SK-N-SH (cell line): ENCODE results near the gene ADCY5. TPM values are rescaled to one million over a fixed set of nuclear protein-coding genes. Genes with fewer than 3 reads are reported as not detected.

ENCODE experiments used
- CTCF ChIA-PET: fragments of 300-600, 350-600 bp; formaldehyde crosslinking; extraction: SDS; loops from one replicate; lab custom pipeline; 2021; lab: Yijun Ruan, JAX
- POLR2A ChIA-PET: fragments of 350-600 bp; sonication (Branson Sonifier 250); formaldehyde crosslinking; extraction: SDS; loops from one replicate; lab custom pipeline; 2020; ENCODE audit warnings: antibody characterized with exemption, inconsistent platforms; lab: Yijun Ruan, JAX
- DNase-seq: peaks from one replicate; pipeline ENCODE4 v3.0.0; 2012
- H2AFZ ChIP-seq: fragments of 200-600 bp; sonication (generic); 2 replicates; pipeline ENCODE4 v1.8.1; 2016; ENCODE audit warnings: antibody characterized with exemption, mild to moderate bottlenecking, low read depth
- H3F3A ChIP-seq: fragments of 200-600 bp; sonication (generic); replicated peaks from 2 replicates; pipeline ENCODE3; 2016; ENCODE audit warnings: antibody characterized with exemption, mild to moderate bottlenecking; ENCODE audit not compliant: insufficient read depth
- H3K27ac ChIP-seq, 2 experiments: fragments of 200-500 bp in 1 of 2; fragments of 200-600 bp in 1 of 2; sonication (Bioruptor generic) in 1 of 2; sonication (generic), shearing (Covaris generic) in 1 of 2; 2 replicates each; pipeline versions ENCODE4 v1.5.1 to v1.6.1; 2014 to 2016; ENCODE audit warnings: low read depth in 2 of 2, inconsistent platforms in 1 of 2, low read length in 1 of 2, mild to moderate bottlenecking in 1 of 2, mixed read lengths in 1 of 2
- H3K27me3 ChIP-seq: fragments of 200-600 bp; sonication (generic), shearing (Covaris generic); 2 replicates; pipeline ENCODE4 v1.6.1; 2016; ENCODE audit warnings: mixed run types; ENCODE audit not compliant: insufficient read depth
- H3K36me3 ChIP-seq, 2 experiments: fragments of 200-500 bp in 1 of 2; fragments of 200-600 bp in 1 of 2; sonication (Bioruptor generic) in 1 of 2; sonication (generic) in 1 of 2; replicated peaks in 1 of 2; 2 replicates each; pipeline versions ENCODE3 to v1.5.1; 2014 to 2016; ENCODE audit warnings: low read length in 1 of 2, mild to moderate bottlenecking in 1 of 2; ENCODE audit not compliant: insufficient read depth in 2 of 2, control insufficient read depth in 1 of 2
- H3K4me1 ChIP-seq, 2 experiments: fragments of 200-500 bp in 1 of 2; fragments of 200-600 bp in 1 of 2; sonication (Bioruptor generic) in 1 of 2; sonication (generic), shearing (Covaris generic) in 1 of 2; 2 replicates each; pipeline versions ENCODE4 v1.5.1 to v1.6.1; 2014 to 2016; ENCODE audit warnings: low read depth in 1 of 2, low read length in 1 of 2, mixed run types in 1 of 2; ENCODE audit not compliant: insufficient read depth in 2 of 2, control insufficient read depth in 1 of 2
- H3K4me2 ChIP-seq: fragments of 200-600 bp; sonication (generic), shearing (Covaris generic); 2 replicates; pipeline ENCODE4 v1.6.1; 2017; ENCODE audit warnings: mixed run types
- H3K4me3 ChIP-seq, 2 experiments: fragments of 200-500 bp in 1 of 2; fragments of 200-600 bp in 1 of 2; sonication (Bioruptor generic) in 1 of 2; sonication (generic), shearing (Covaris generic) in 1 of 2; 2 replicates each; pipeline versions ENCODE4 v1.5.1 to v1.8.1; 2014 to 2016; ENCODE audit warnings: low read depth in 2 of 2, inconsistent platforms in 1 of 2, low read length in 1 of 2, mild to moderate bottlenecking in 1 of 2, mixed read lengths in 1 of 2, moderate library complexity in 1 of 2
- H3K79me2 ChIP-seq: fragments of 200-600 bp; sonication (generic); 2 replicates; pipeline ENCODE4 v1.8.1; 2017; ENCODE audit warnings: mild to moderate bottlenecking; ENCODE audit not compliant: insufficient read depth
- H3K9ac ChIP-seq: fragments of 200-600 bp; sonication (generic); 2 replicates; pipeline ENCODE4 v1.6.1; 2017; ENCODE audit warnings: mixed run types
- H3K9me2 ChIP-seq: fragments of 200-600 bp; sonication (generic); 2 replicates; pipeline ENCODE4 v1.6.1; 2017; ENCODE audit warnings: mixed run types
- H3K9me3 ChIP-seq: fragments of 200-600 bp; sonication (generic); 2 replicates; pipeline ENCODE4 v1.6.1; 2017; ENCODE audit warnings: mixed run types, mild to moderate bottlenecking, moderate library complexity
- H4K20me1 ChIP-seq: fragments of 200-600 bp; sonication (generic); 2 replicates; pipeline ENCODE4 v1.6.1; 2017; ENCODE audit warnings: mild to moderate bottlenecking, mixed run types; ENCODE audit not compliant: insufficient read depth
- CHD2 ChIP-seq: fragments of 150-350 bp; IDR thresholded peaks from 2 replicates; pipeline ENCODE4 v1.6.1; 2018; ENCODE audit warnings: low read length; ENCODE audit not compliant: partially characterized antibody
- CTCF ChIP-seq: fragments of 200-600 bp; sonication (generic); IDR thresholded peaks from 2 replicates; pipeline ENCODE4 v1.6.1; 2017; ENCODE audit warnings: antibody characterized with exemption, mild to moderate bottlenecking, moderate library complexity
- EZH2phosphoT487 ChIP-seq: fragments of 200-600 bp; sonication (generic); IDR thresholded peaks from 2 replicates; pipeline ENCODE4 v1.6.1; 2017; ENCODE audit warnings: low read depth, mixed run types, mild to moderate bottlenecking, antibody characterized with exemption, moderate library complexity, borderline replicate concordance
- MEF2A ChIP-seq: IDR thresholded peaks from 2 replicates; pipeline ENCODE4 v1.4.0; 2012; ENCODE audit warnings: low read depth, borderline replicate concordance
- NFIC ChIP-seq: IDR thresholded peaks from 2 replicates; pipeline ENCODE4 v1.4.0; 2012; ENCODE audit warnings: borderline replicate concordance
- NRF1 ChIP-seq: IDR thresholded peaks from 2 replicates; pipeline ENCODE4 v1.6.1; 2012; ENCODE audit warnings: low read depth, mild to moderate bottlenecking, low read length
- RAD21 ChIP-seq: IDR thresholded peaks from 2 replicates; pipeline ENCODE4 v1.6.1; 2012; ENCODE audit warnings: mild to moderate bottlenecking, low read length
- RCOR1 ChIP-seq: fragments of 150-350 bp; IDR thresholded peaks from 2 replicates; pipeline ENCODE4 v1.6.1; 2017; ENCODE audit warnings: antibody characterized with exemption, low read length
- REST ChIP-seq: IDR thresholded peaks from 2 replicates; pipeline ENCODE4 v1.6.1; 2012; ENCODE audit warnings: mild to moderate bottlenecking, low read depth, low read length, moderate library complexity
- RFX5 ChIP-seq: IDR thresholded peaks from 2 replicates; pipeline ENCODE4 v1.6.1; 2012; ENCODE audit warnings: mild to moderate bottlenecking, improper control_type of control experiment, low read length
- RXRA ChIP-seq: IDR thresholded peaks from 2 replicates; pipeline ENCODE4 v1.4.0; 2012; ENCODE audit warnings: low read depth, mild to moderate bottlenecking, borderline replicate concordance
- SIN3A ChIP-seq: IDR thresholded peaks from 2 replicates; pipeline ENCODE4 v1.6.1; 2012; ENCODE audit warnings: low read depth, mild to moderate bottlenecking, low read length, moderate library complexity, borderline replicate concordance
- SMC3 ChIP-seq: IDR thresholded peaks from 2 replicates; pipeline ENCODE4 v1.6.1; 2012; ENCODE audit warnings: low read depth, low read length, improper control_type of control experiment
- TEAD4 ChIP-seq: IDR thresholded peaks from 2 replicates; pipeline ENCODE4 v1.4.0; 2012; ENCODE audit warnings: mild to moderate bottlenecking, borderline replicate concordance; ENCODE audit not compliant: insufficient read depth
- USF2 ChIP-seq: fragments of 150-350 bp; IDR thresholded peaks from 2 replicates; pipeline ENCODE4 v1.6.1; 2017; ENCODE audit warnings: antibody characterized with exemption, low read length, low read depth, borderline replicate concordance
- WGBS: methylation state at CpG from one replicate; pipeline ENCODE4 v1.1.6; 2017; ENCODE audit warnings: low lambda C conversion rate; 5-methylcytosine and 5-hydroxymethylcytosine counted together
- polyA plus RNA-seq, 3 experiments: library from polyadenylated mRNA; depleted of rRNA; stranded (reverse); fragments of >200 nt; gene quantifications; 2 replicates each; pipeline ENCODE4 v1.2.3, GENCODE V29; 2012
- TF ChIP-seq, protein P1 (sequence below): fragments of 150-350 bp; IDR thresholded peaks from 2 replicates; pipeline ENCODE4 v1.6.1; 2016; ENCODE audit warnings: mild to moderate bottlenecking, low read depth, low read length

ADCY5 gene
- polyA plus RNA-seq, 1 of the 3 experiments (the other 2 are of a cell fraction), result 0.21 TPM

DNA sequence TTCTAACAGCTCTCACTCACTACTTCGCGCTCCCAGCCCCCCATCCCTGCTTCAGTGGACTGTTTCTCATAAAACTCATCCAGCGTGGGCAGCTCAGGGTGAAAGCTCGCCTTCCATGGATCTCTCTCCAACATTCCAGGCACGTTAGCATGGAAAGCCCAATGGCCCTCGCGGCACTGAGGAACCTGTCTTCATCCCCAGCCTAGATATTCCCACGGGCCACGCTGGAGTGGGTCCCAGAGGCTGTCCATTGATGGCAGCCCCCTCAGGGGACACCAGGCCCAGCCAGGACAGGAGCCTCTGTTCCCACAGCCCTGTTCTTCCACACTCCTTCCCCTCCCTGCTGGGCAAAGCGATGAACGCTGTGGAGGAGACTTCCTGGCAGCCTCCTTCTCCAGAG is 126.0 kb downstream of the ADCY5 start:
- CTCF ChIA-PET, result interaction anchor here (1.0 to 3.7 kb wide), 5 partner anchors 14 to 167 kb away, joined by 3 to 29 read pairs (median 3); partner anchors contain the start of gene ADCY5
- POLR2A ChIA-PET, result no interaction called here
- Histone ChIP-seq H3K27me3 (peaks cover 59% of the 10 kb centered on the region), H3K27ac (no peak overlapping the region), H3F3A (no peaks in the 10 kb centered on the region), H4K20me1 (no peaks in the 10 kb centered on the region), H2AFZ (no peak overlapping the region), H3K4me2 (no peak overlapping the region), H3K36me3 (no peaks in the 10 kb centered on the region), H3K4me1 (peaks cover 0 to 11% of the 10 kb centered on the region in 2 experiments; a peak in 1 of 4 replicates), H3K9me3 (no peaks in the 10 kb centered on the region), H3K9me2 (no peaks in the 10 kb centered on the region), H3K79me2 (no peaks in the 10 kb centered on the region), H3K9ac (no peak overlapping the region), H3K4me3 (no peak overlapping the region)
- WGBS, result 71% methylated on average over 11 of the region's 11 CpGs
- TF ChIP-seq RAD21 (no peak), REST (no peak), NRF1 (no peak), SMC3 (no peak), USF2 (no peak), CHD2 (no peak), SIN3A (no peak), RFX5 (no peak), TEAD4 (no peak), RCOR1 (no peak), EZH2phosphoT487 (no peak), RXRA (no peak), MEF2A (no peak)
- DNase-seq, result no peak

GRCh38 chr3:123321806-123322205 is 127.1 kb downstream of the ADCY5 start:
- Histone ChIP-seq H3K4me1 (peaks cover 0 to 11% of the 10 kb centered on the region in 2 experiments; a peak in 1 of 4 replicates), H3K27me3 (peaks cover 59% of the 10 kb centered on the region), H3K9me3 (no peaks in the 10 kb centered on the region), H3F3A (no peaks in the 10 kb centered on the region), H3K27ac (no peak overlapping the region), H3K36me3 (no peaks in the 10 kb centered on the region), H3K4me3 (no peak overlapping the region), H3K79me2 (no peaks in the 10 kb centered on the region), H3K4me2 (no peak overlapping the region), H2AFZ (no peak overlapping the region), H3K9me2 (no peaks in the 10 kb centered on the region), H3K9ac (no peak overlapping the region), H4K20me1 (no peaks in the 10 kb centered on the region)
- POLR2A ChIA-PET, result no interaction called here
- no peak for DNase-seq
- WGBS, result 63% methylated on average over 7 of the region's 8 CpGs
- CTCF ChIA-PET, result interaction anchor here (1.1 to 3.7 kb wide), 3 partner anchors 15 to 168 kb away, joined by 3 to 29 read pairs (median 3); partner anchors contain the start of gene ADCY5
- no peak for TF ChIP-seq CTCF
- no peak for TF ChIP-seq RFX5
- no peak for TF ChIP-seq NRF1
- TF ChIP-seq CHD2, result no peak
- TF ChIP-seq, protein P1, sequence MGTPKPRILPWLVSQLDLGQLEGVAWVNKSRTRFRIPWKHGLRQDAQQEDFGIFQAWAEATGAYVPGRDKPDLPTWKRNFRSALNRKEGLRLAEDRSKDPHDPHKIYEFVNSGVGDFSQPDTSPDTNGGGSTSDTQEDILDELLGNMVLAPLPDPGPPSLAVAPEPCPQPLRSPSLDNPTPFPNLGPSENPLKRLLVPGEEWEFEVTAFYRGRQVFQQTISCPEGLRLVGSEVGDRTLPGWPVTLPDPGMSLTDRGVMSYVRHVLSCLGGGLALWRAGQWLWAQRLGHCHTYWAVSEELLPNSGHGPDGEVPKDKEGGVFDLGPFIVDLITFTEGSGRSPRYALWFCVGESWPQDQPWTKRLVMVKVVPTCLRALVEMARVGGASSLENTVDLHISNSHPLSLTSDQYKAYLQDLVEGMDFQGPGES, result no peak
- TF ChIP-seq NFIC, result no peak
